ENCODE measurements around the gene KIF25.

DNA sequence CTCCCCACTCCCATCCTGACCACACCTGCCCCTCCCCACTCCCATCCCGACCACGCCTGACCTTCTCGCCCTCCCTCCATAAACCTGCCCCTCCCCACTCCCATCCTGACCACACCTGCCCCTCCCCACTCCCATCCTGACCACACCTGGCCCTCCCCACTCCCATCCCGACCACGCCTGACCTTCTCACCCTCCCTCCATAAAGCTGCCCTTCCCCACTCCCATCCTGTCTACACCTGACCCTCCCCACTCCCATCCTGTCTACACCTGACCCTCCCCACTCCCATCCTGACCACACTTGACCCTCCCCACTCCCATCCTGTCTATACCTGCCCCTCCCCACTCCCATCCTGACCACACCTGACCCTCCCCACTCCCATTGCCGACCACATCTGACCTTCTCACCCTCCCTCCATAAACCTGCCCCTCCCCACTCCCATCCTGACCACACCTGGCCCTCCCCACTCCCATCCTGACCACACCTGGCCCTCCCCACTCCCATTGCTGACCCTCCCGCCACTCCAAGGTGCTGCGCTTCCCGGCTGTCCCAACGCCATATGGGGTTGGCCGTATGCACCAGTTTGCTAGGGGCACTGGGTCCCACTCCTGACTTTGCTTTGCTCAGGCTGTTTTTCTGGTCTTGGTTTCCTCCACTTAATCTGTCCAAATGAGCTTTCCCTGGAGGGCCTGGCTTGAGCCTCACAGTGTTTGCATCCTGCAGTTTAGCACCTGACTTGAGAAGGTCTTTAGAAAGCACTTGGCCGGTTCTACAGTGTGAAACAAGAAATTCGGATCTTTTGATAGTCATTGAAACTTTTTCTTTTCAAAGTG is 2.9 kb downstream of the KIF25 start:
- TF ChIP-seq, protein P1, sequence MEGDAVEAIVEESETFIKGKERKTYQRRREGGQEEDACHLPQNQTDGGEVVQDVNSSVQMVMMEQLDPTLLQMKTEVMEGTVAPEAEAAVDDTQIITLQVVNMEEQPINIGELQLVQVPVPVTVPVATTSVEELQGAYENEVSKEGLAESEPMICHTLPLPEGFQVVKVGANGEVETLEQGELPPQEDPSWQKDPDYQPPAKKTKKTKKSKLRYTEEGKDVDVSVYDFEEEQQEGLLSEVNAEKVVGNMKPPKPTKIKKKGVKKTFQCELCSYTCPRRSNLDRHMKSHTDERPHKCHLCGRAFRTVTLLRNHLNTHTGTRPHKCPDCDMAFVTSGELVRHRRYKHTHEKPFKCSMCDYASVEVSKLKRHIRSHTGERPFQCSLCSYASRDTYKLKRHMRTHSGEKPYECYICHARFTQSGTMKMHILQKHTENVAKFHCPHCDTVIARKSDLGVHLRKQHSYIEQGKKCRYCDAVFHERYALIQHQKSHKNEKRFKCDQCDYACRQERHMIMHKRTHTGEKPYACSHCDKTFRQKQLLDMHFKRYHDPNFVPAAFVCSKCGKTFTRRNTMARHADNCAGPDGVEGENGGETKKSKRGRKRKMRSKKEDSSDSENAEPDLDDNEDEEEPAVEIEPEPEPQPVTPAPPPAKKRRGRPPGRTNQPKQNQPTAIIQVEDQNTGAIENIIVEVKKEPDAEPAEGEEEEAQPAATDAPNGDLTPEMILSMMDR (IDR thresholded peaks at IDR 0.05) = no peak
- TF ChIP-seq POLR2AphosphoS5 (IDR thresholded peaks at IDR 0.05) (no peak), POLR2A (IDR thresholded peaks at IDR 0.05) (no peak), EP300 (IDR thresholded peaks at IDR 0.05) (no peak)
